ENCODE data around the gene TSPO. TPM values are rescaled to one million over a fixed set of nuclear protein-coding genes. Genes with fewer than 3 reads are reported as not detected.

The TSPO gene
- total RNA-seq (2011; cell fraction: chromatin; rRNA removed; ENCODE audit: low replicate concordance), result 4.2 and 18.3 TPM in 2 replicates
- total RNA-seq (2011; cell fraction: nucleolus; rRNA removed), result 30.4 and 33.7 TPM in 2 replicates
- 12.2 and 13.5 TPM in 2 replicates for total RNA-seq (2011; cell fraction: nucleoplasm; rRNA removed)
- 108 and 141 TPM in 2 replicates for total RNA-seq (2014; rRNA removed)
- total RNA-seq (2014; rRNA removed; fragmentation: Illumina TruSeq; extraction: Trizol), result 6.0 and 7.2 TPM in 2 replicates
- total RNA-seq (2015; rRNA removed; fragmentation: Illumina TruSeq; extraction: Trizol), result 25.3 and 29.2 TPM in 2 replicates
- total RNA-seq (2021), result 81.7 and 82.4 TPM in 2 replicates
- polyA plus RNA-seq (2011; rRNA removed), result 29.0 and 49.9 TPM in 2 replicates
- polyA plus RNA-seq (2011; cell fraction: cytosol; rRNA removed), result 81.9 and 251 TPM in 2 replicates
- polyA plus RNA-seq (2011; cell fraction: nucleus; rRNA removed), result 42.5 and 50.8 TPM in 2 replicates
- 45.5 and 82.4 TPM in 2 replicates for polyA plus RNA-seq (2012)
- 11.5 and 38.8 TPM in 2 replicates for polyA plus RNA-seq (2014; fragmentation: Illumina TruSeq; extraction: Trizol)
- 10 to 100 TPM in 1 of 2 experiments, 1 to 10 TPM in 1; 4.9 to 18.0 TPM for polyA plus RNA-seq (2014; fragmentation: Nextera tagmentation; extraction: Ambion mirVana)
- polyA plus RNA-seq (2014; rRNA removed), result 126 and 139 TPM in 2 replicates
- 2.7 and 3.9 TPM in 2 replicates for polyA minus RNA-seq (2011; rRNA and poly(A)+ RNA removed)
- polyA minus RNA-seq (2011; cell fraction: cytosol; rRNA and poly(A)+ RNA removed), result 15.2 and 30.7 TPM in 2 replicates
- 7.3 and 7.7 TPM in 2 replicates for polyA minus RNA-seq (2011; cell fraction: nucleus; rRNA and poly(A)+ RNA removed)
- percentile 66 among the genes with signal in this experiment for Bru-seq, nascent RNA
- percentile 63 among the genes with signal in this experiment for BruChase-seq, experiment 1, labeled RNA remaining after a 2-hour chase
- percentile 60 among the genes with signal in this experiment for BruChase-seq, experiment 2, labeled RNA remaining after a 6-hour chase
- long read RNA-seq, experiment 1, transcript TSPO-203 (4 exons, 1,075 nt), result minor isoform, 5 of 291 reads
- long read RNA-seq, experiment 1, transcript TSPO-206 (3 exons, 636 nt), result minor isoform, 21 of 291 reads
- long read RNA-seq, experiment 1, transcript TSPO-202 (4 exons, 881 nt), result major isoform, 103 of 291 reads
- long read RNA-seq, experiment 1, partial matches to known transcripts, result 155 of 291 reads
- long read RNA-seq, experiment 1, other reads (novel, unspliced or antisense), result 7 of 291 reads
- long read RNA-seq, experiment 2, transcript TSPO-206 (3 exons, 636 nt), result minor isoform, 6 of 99 reads
- long read RNA-seq, experiment 2, transcript TSPO-203 (4 exons, 1,075 nt), result minor isoform, 7 of 99 reads
- long read RNA-seq, experiment 2, transcript TSPO-202 (4 exons, 881 nt), result major isoform, 68 of 99 reads
- long read RNA-seq, experiment 2, partial matches to known transcripts, result 12 of 99 reads
- long read RNA-seq, experiment 2, other reads (novel, unspliced or antisense), result 6 of 99 reads
- long read RNA-seq, experiment 3, transcript TSPO-202 (4 exons, 881 nt), result major isoform, 85 of 114 reads
- long read RNA-seq, experiment 3, transcript TSPO-206 (3 exons, 636 nt), result minor isoform, 13 of 114 reads
- long read RNA-seq, experiment 3, transcript TSPO-203 (4 exons, 1,075 nt), result minor isoform, 5 of 114 reads
- long read RNA-seq, experiment 3, partial matches to known transcripts, result 8 of 114 reads
- long read RNA-seq, experiment 3, other reads (novel, unspliced or antisense), result 2 of 114 reads

DNA sequence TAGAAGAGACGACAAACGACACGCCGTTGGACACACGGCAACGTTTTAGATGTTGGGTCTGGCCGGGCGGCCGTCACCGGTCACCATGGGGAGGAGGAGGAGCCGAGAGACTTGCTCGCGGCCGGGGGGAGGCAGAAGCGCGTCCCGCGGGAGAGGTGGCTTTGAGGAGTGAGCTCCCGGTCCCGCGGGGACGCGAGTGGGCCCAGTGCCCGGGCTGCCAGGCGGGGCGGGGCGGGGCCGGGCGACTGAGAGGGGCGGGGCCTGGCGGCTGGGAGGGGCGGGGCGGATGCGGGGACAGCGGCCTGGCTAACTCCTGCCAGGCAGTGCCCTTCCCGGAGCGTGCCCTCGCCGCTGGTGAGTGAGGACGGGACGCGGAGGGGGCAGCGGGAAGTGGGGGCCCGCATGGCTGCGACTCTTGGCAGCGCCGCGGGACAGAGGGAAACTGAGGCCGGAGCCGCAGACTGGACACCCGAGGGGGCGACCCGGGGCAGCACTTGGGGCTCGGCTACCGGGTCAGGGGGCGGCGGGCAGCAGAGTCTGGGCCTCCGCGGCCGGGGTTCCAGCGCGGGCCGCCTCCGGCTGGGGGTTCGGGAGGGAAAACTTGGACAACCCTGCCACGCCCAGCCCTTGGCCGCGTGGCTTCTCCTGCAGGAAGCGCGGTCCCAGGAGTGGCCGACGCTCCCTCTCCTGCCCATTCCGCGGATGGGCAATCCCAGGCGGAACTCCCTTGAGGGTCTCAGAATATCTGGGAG, at the start of gene TSPO:
Gene TSPO (plus strand): TSS at position 309 of the 752 bp plus-strand sequence. CDS start 7,680 bp downstream, outside the sequence.
- BruUV-seq (replicated peaks), result TSS peak; percentile 50
- peak within 1 kb of the TSS; percentile 54 for H3K4me3 ChIP-seq
- TF ChIP-seq DMBX1 (CRISPR knock-in tag; IDR thresholded peaks at IDR 0.05; ENCODE audit: borderline replicate concordance) (0 out of 2 replicates have a peak, but pooled peaks have one; percentile 41), SAFB (IDR thresholded peaks at IDR 0.05; ENCODE audit: borderline replicate concordance, low read depth, low read length) (peak; percentile 49; the same call in 1 of the 2 replicates), EP400 (IDR thresholded peaks at IDR 0.05) (peak; percentile 65), COPS2 (conservative IDR thresholded peaks at IDR 0.05) (no peak), L3MBTL2 (IDR thresholded peaks at IDR 0.05) (peak; percentile 98), ZNF274 (IDR thresholded peaks at IDR 0.05; ENCODE audit: borderline replicate concordance, low read depth, low read length) (no peak)

More for the DNA sequence above, at the start of gene TSPO:
- H3K9me3 ChIP-seq (replicated peaks; ENCODE audit: control insufficient read depth, insufficient read depth, low read depth, low read length), result no peaks in the 10 kb centered on the region
- peak within 1 kb of the TSS; percentile 85 for H3K4me2 ChIP-seq (ENCODE audit: insufficient read depth, low read length)
- POLR2A ChIA-PET, result interaction anchor here (0.6 kb wide), 1 partner anchor 48 kb away, joined by 4 read pairs; no protein-coding TSS in a partner anchor
- peak; percentile 53 to 85 (median 80) for DNase-seq (ENCODE audit: extremely low read depth in 1 of 4, low spot score in 3 of 4)
- H3K9ac ChIP-seq (ENCODE audit: insufficient read depth in 1 of 2, low read depth in 2 of 2, low read length in 2 of 2), result peak within 1 kb of the TSS; percentile 82 to 96
- peak; percentile 79 for ATAC-seq
- no peaks in the 10 kb centered on the region for H3K9me1 ChIP-seq (ENCODE audit: control insufficient read depth, insufficient read depth, low read length)
- H2AFZ ChIP-seq (ENCODE audit: low read depth, low read length), result peak within 1 kb of the TSS; percentile 83
- no peak for FAIRE-seq
- H3K27me3 ChIP-seq (ENCODE audit: control insufficient read depth in 2 of 2, insufficient read depth in 2 of 2, low read length in 2 of 2), result no peaks in the 10 kb centered on the region
- in situ Hi-C loops (cut with MboI), result no loop called here
- H3K79me2 ChIP-seq (ENCODE audit: control insufficient read depth, insufficient read depth, low read length), result peaks cover 29% of the 10 kb centered on the region
- intact Hi-C loops (cut with micrococcal nuclease), result no loop called here
- 0% methylated on average over 22 of the region's 75 CpGs for WGBS (ENCODE audit: insufficient coverage, low coverage, missing lambda C conversion rate)
- H3K36me3 ChIP-seq (ENCODE audit: control insufficient read depth, insufficient read depth, low read length), result no peaks in the 10 kb centered on the region
- peak within 1 kb of the TSS; percentile 76 for H3K27ac ChIP-seq (ENCODE audit: extremely low read depth, low read depth, low read length)
- CTCF ChIA-PET (ENCODE audit: low intra/inter-chr PET ratio), result no interaction called here
- H3K4me1 ChIP-seq (replicated peaks in 1 of 2; ENCODE audit: control insufficient read depth in 2 of 2, insufficient read depth in 2 of 2, low read length in 2 of 2), result peaks cover 0 to 38% of the 10 kb centered on the region in 2 experiments; a peak in 3 of 5 replicates
- H4K20me1 ChIP-seq (replicated peaks; ENCODE audit: control insufficient read depth, insufficient read depth, low read length), result 0 out of 2 replicates have a peak, but pooled peaks cover 3% of the 10 kb centered on the region
